NOMO-1 (cell line): Measurements from ENCODE around the gene LANCL2.
"Not testable (repeated sequence)": the region's sequence is repeated elsewhere in the genome, so short reads cannot be mapped to it uniquely, and the experiment has no call there.

Source experiments
- DNase-seq, 2 experiments: peaks; one replicate each; lab custom pipeline; 2025; ENCODE audit not compliant: unreplicated experiment in 2 of 2; lab: John Stamatoyannopoulos, UW

The LANCL2 gene

GRCh38 chr7:55400191-55400590, 35.1 kb downstream of the LANCL2 start:
- DNase-seq: no peak

GRCh38 chr7:55402506-55402905, 37.4 kb downstream of the LANCL2 start:
- DNase-seq: not testable (repeated sequence)

GRCh38 chr7:55405856-55406541, 40.9 kb downstream of the LANCL2 start:
- no peak for DNase-seq

GRCh38 chr7:55409482-55410225, 44.5 kb downstream of the LANCL2 start:
- no peak for DNase-seq

- DNase-seq: no peak
Measured at GRCh38 chr7:55410667-55411239, 45.6 kb downstream of the LANCL2 start.

GRCh38 chr7:55411844-55412243, 46.7 kb downstream of the LANCL2 start:
- no peak for DNase-seq

- no peak for DNase-seq
Measured at GRCh38 chr7:55413442-55413841, 48.3 kb downstream of the LANCL2 start.

- DNase-seq: peak; percentile 63 to 76
Measured at GRCh38 chr7:55415173-55415778, 50.1 kb downstream of the LANCL2 start.

GRCh38 chr7:55417456-55417855, 52.3 kb downstream of the LANCL2 start:
- not testable (repeated sequence) for DNase-seq

GRCh38 chr7:55420530-55420929, 55.4 kb downstream of the LANCL2 start:
- no peak for DNase-seq

- no peak for DNase-seq
Measured at GRCh38 chr7:55423277-55423711, 58.2 kb downstream of the LANCL2 start.

GRCh38 chr7:55423891-55424290, 58.8 kb downstream of the LANCL2 start:
- DNase-seq: no peak

- DNase-seq: peak in 1 of 2 experiments; percentile 34
Measured at GRCh38 chr7:55425141-55425752, 60.1 kb downstream of the LANCL2 start.

GRCh38 chr7:55426676-55427075, 61.5 kb downstream of the LANCL2 start:
- no peak for DNase-seq

GRCh38 chr7:55427342-55427741, 62.2 kb downstream of the LANCL2 start:
- DNase-seq: no peak

- DNase-seq: no peak
Measured at GRCh38 chr7:55427800-55428199, 62.7 kb downstream of the LANCL2 start.

GRCh38 chr7:55429835-55430499, 64.8 kb downstream of the LANCL2 start:
- DNase-seq: no peak

GRCh38 chr7:55431898-55432297, 66.8 kb downstream of the LANCL2 start:
- DNase-seq: no peak

GRCh38 chr7:55432506-55432905, 67.4 kb downstream of the LANCL2 start:
- no peak for DNase-seq

GRCh38 chr7:55432939-55433784, 68.0 kb downstream of the LANCL2 start:
- no peak for DNase-seq
